Thyroid gland (tissue), 4 donors: ENCODE data around the gene ELAVL1.

Source experiments
- CTCF ChIP-seq, 6 experiments: fragments of 200-600 bp in 3 of 6; fragments of 450-650 bp in 3 of 6; sonication (generic) in 3 of 6; IDR thresholded peaks; one replicate each; pipeline ENCODE4 v1.5.1; 2016 to 2019; ENCODE audit warnings: antibody characterized with exemption in 6 of 6, mild to moderate bottlenecking in 2 of 6, inconsistent platforms in 1 of 6, moderate library complexity in 1 of 6
- POLR2A ChIP-seq, 2 donors: fragments of 450-650 bp; IDR thresholded peaks; one replicate each; pipeline ENCODE4 v1.6.1; 2017; ENCODE audit warnings: antibody characterized with exemption in 2 of 2, mild to moderate bottlenecking in 2 of 2, moderate library complexity in 1 of 2

GRCh38 chr19:8025316-8025715, 19.9 kb upstream of the ELAVL1 start:
- no peak for TF ChIP-seq CTCF (IDR thresholded peaks at IDR 0.05)
- no peak for TF ChIP-seq POLR2A (IDR thresholded peaks at IDR 0.05)
